ENCODE data around the gene S1PR4.
"Not testable (repeated sequence)": the region's sequence is repeated elsewhere in the genome, so short reads cannot be mapped to it uniquely, and the experiment has no call there.

The S1PR4 gene

GRCh38 chr19:3190921-3191805 lies 12.6 kb downstream of the S1PR4 start:
- peaks cover 31 to 52% of the 10 kb centered on the region in 2 donors for H3K4me1 Mint-ChIP-seq
- no peaks in the 10 kb centered on the region for H3K9me3 Mint-ChIP-seq
- peaks cover 31 to 49% of the 10 kb centered on the region in 2 donors for H3K36me3 Mint-ChIP-seq

GRCh38 chr19:3191806-3192104 lies 13.2 kb downstream of the S1PR4 start:
- H3K4me3 Mint-ChIP-seq; H3K27me3 Mint-ChIP-seq; H3K27ac Mint-ChIP-seq; DNase-seq; ATAC-seq (replicated peaks); H3K9me3 Mint-ChIP-seq: not testable (repeated sequence)
- Mint-ChIP-seq H3K4me1 (peaks cover 29 to 47% of the 10 kb centered on the region in 2 donors), H3K36me3 (peaks cover 34 to 51% of the 10 kb centered on the region in 2 donors)

More at GRCh38 chr19:3190921-3191805, 12.6 kb downstream of the S1PR4 start:
- Mint-ChIP-seq H3K27me3 (no peaks in the 10 kb centered on the region), H3K27ac (no peak overlapping the region), H3K4me3 (no peak overlapping the region)
- no peak for ATAC-seq (replicated peaks)
- no peak for DNase-seq

- ATAC-seq (replicated peaks) (no peak), DNase-seq (no peak)
- Mint-ChIP-seq H3K4me1 (peaks cover 24 to 42% of the 10 kb centered on the region in 2 donors), H3K9me3 (no peaks in the 10 kb centered on the region), H3K36me3 (peaks cover 38 to 47% of the 10 kb centered on the region in 2 donors), H3K27me3 (no peaks in the 10 kb centered on the region), H3K4me3 (no peak overlapping the region), H3K27ac (no peak overlapping the region)
These were observed 13.7 kb downstream of the S1PR4 start for GRCh38 chr19:3192228-3192635.

GRCh38 chr19:3192684-3193083 lies 14.1 kb downstream of the S1PR4 start:
- no peaks in the 10 kb centered on the region for H3K27me3 Mint-ChIP-seq
- ATAC-seq (replicated peaks), result no peak
- peaks cover 21 to 38% of the 10 kb centered on the region in 2 donors for H3K4me1 Mint-ChIP-seq
- H3K4me3 Mint-ChIP-seq, result no peak overlapping the region
- DNase-seq, result no peak
- H3K9me3 Mint-ChIP-seq, result no peaks in the 10 kb centered on the region
- H3K36me3 Mint-ChIP-seq, result peaks cover 38 to 47% of the 10 kb centered on the region in 2 donors
- no peak overlapping the region for H3K27ac Mint-ChIP-seq

GRCh38 chr19:3193256-3194105 lies 14.9 kb downstream of the S1PR4 start:
- Mint-ChIP-seq H3K36me3 (peaks cover 35 to 42% of the 10 kb centered on the region in 2 donors), H3K27me3 (no peaks in the 10 kb centered on the region), H3K4me3 (no peak overlapping the region), H3K9me3 (no peaks in the 10 kb centered on the region), H3K27ac (peak overlapping the region; percentile 85), H3K4me1 (peaks cover 14 to 30% of the 10 kb centered on the region in 2 donors)
- DNase-seq (no peak), ATAC-seq (replicated peaks) (peak; percentile 71 to 81)

- Mint-ChIP-seq H3K4me1 (peaks cover 9 to 21% of the 10 kb centered on the region in 2 donors), H3K27me3 (no peaks in the 10 kb centered on the region), H3K9me3 (no peaks in the 10 kb centered on the region), H3K4me3 (no peak overlapping the region), H3K36me3 (peaks cover 26 to 33% of the 10 kb centered on the region in 2 donors), H3K27ac (no peak overlapping the region)
- ATAC-seq (replicated peaks), result no peak
- no peak for DNase-seq
These were observed 15.8 kb downstream of the S1PR4 start for GRCh38 chr19:3194106-3195087.

GRCh38 chr19:3196064-3196932 lies 17.7 kb downstream of the S1PR4 start:
- H3K27ac Mint-ChIP-seq, result no peak overlapping the region
- ATAC-seq (replicated peaks) (no peak), DNase-seq (no peak)
- H3K4me1 Mint-ChIP-seq, result peaks cover 5 to 13% of the 10 kb centered on the region in 2 donors
- H3K4me3 Mint-ChIP-seq, result no peak overlapping the region
- peaks cover 28 to 36% of the 10 kb centered on the region in 2 donors for H3K36me3 Mint-ChIP-seq
- H3K27me3 Mint-ChIP-seq, result no peaks in the 10 kb centered on the region
- H3K9me3 Mint-ChIP-seq, result no peaks in the 10 kb centered on the region

GRCh38 chr19:3196933-3197205 lies 18.3 kb downstream of the S1PR4 start:
- Mint-ChIP-seq H3K27me3 (no peaks in the 10 kb centered on the region), H3K27ac (no peak overlapping the region), H3K36me3 (peaks cover 29 to 37% of the 10 kb centered on the region in 2 donors), H3K4me1 (peaks cover 5 to 13% of the 10 kb centered on the region in 2 donors), H3K4me3 (no peak overlapping the region), H3K9me3 (no peaks in the 10 kb centered on the region)
- ATAC-seq (replicated peaks) (no peak), DNase-seq (no peak)

GRCh38 chr19:3198901-3199700 lies 20.5 kb downstream of the S1PR4 start:
- no peak for DNase-seq
- Mint-ChIP-seq H3K27me3 (no peaks in the 10 kb centered on the region), H3K27ac (no peak overlapping the region), H3K4me3 (no peak overlapping the region), H3K36me3 (peaks cover 31% of the 10 kb centered on the region in 2 donors), H3K4me1 (no peaks in the 10 kb centered on the region), H3K9me3 (no peaks in the 10 kb centered on the region)
- ATAC-seq (replicated peaks), result no peak

- H3K9me3 Mint-ChIP-seq, result no peaks in the 10 kb centered on the region
- no peak for ATAC-seq (replicated peaks)
- peaks cover 29 to 31% of the 10 kb centered on the region in 2 donors for H3K36me3 Mint-ChIP-seq
- H3K4me1 Mint-ChIP-seq, result no peaks in the 10 kb centered on the region
- no peaks in the 10 kb centered on the region for H3K27me3 Mint-ChIP-seq
- no peak for DNase-seq
- H3K4me3 Mint-ChIP-seq, result no peak overlapping the region
- no peak overlapping the region for H3K27ac Mint-ChIP-seq
These were observed 22.6 kb downstream of the S1PR4 start for GRCh38 chr19:3201072-3201700.

GRCh38 chr19:3201911-3202310 lies 23.3 kb downstream of the S1PR4 start:
- Mint-ChIP-seq H3K4me3 (no peak overlapping the region), H3K36me3 (peaks cover 23 to 24% of the 10 kb centered on the region in 2 donors), H3K27me3 (no peaks in the 10 kb centered on the region), H3K9me3 (no peaks in the 10 kb centered on the region), H3K27ac (peak overlapping the region; percentile 20), H3K4me1 (no peaks in the 10 kb centered on the region)
- ATAC-seq (replicated peaks) (no peak), DNase-seq (no peak)

GRCh38 chr19:3202346-3202745 lies 23.8 kb downstream of the S1PR4 start:
- no peak overlapping the region for H3K4me3 Mint-ChIP-seq
- no peaks in the 10 kb centered on the region for H3K4me1 Mint-ChIP-seq
- H3K9me3 Mint-ChIP-seq, result no peaks in the 10 kb centered on the region
- peaks cover 23 to 24% of the 10 kb centered on the region in 2 donors for H3K36me3 Mint-ChIP-seq
- H3K27ac Mint-ChIP-seq, result peak overlapping the region; percentile 20
- no peak for DNase-seq
- ATAC-seq (replicated peaks), result no peak
- H3K27me3 Mint-ChIP-seq, result no peaks in the 10 kb centered on the region

All from stimulated activated naive B cell treated with anti-CD40 and anti-IgM and Interleukin-4, amounts not matched to agents 10 μg/mL and 1 μg/mL and 100 μg/mL, for 72 hours (primary cell).